GM23338 (cell line): ENCODE results near the gene POU2F3.

Source experiments
- CREB1 ChIP-seq: fragments of 250-450 bp; sonication (Bioruptor Pico); IDR thresholded peaks from 2 replicates; pipeline ENCODE4 v1.5.0; 2020; ENCODE audit warnings: low read depth, mild to moderate bottlenecking, moderate library complexity
- CTCF ChIP-seq, 2 experiments: fragments of 200-600 bp in 1 of 2; sonication (generic) in 1 of 2; conservative IDR thresholded peaks; 2 replicates each; pipeline versions ENCODE4 v1.5.1 to v1.6.1; 2016 to 2017; ENCODE audit warnings: antibody characterized with exemption in 2 of 2, low read depth in 2 of 2, mild to moderate bottlenecking in 2 of 2, moderate library complexity in 1 of 2
- ETS1 ChIP-seq: IDR thresholded peaks from 2 replicates; pipeline ENCODE4 v1.6.1; 2016; ENCODE audit warnings: antibody characterized with exemption
- EZH2 ChIP-seq: fragments of 200-600 bp; sonication (generic); IDR thresholded peaks from one replicate; pipeline ENCODE4 v1.8.0; 2017; ENCODE audit warnings: antibody characterized with exemption, mild to moderate bottlenecking, low read depth; ENCODE audit not compliant: unreplicated experiment
- EZH2phosphoT487 ChIP-seq: fragments of 200-600 bp; sonication (generic); IDR thresholded peaks from one replicate; pipeline ENCODE4 v1.8.1; 2018; ENCODE audit warnings: antibody characterized with exemption; ENCODE audit not compliant: unreplicated experiment
- JUNB ChIP-seq: IDR thresholded peaks from one replicate; pipeline ENCODE4 v1.6.1; 2016; ENCODE audit warnings: antibody characterized with exemption; ENCODE audit not compliant: unreplicated experiment
- NANOG ChIP-seq: IDR thresholded peaks from 2 replicates; pipeline ENCODE4 v1.6.1; 2016; ENCODE audit warnings: antibody characterized with exemption, borderline replicate concordance
- POLR2AphosphoS5 ChIP-seq: IDR thresholded peaks from 2 replicates; pipeline ENCODE4 v1.6.1; 2016; ENCODE audit warnings: antibody characterized with exemption, low read depth
- REST ChIP-seq: IDR thresholded peaks from one replicate; pipeline ENCODE4 v1.6.1; 2018; ENCODE audit warnings: antibody characterized with exemption; ENCODE audit not compliant: unreplicated experiment
- STAT1 ChIP-seq: IDR thresholded peaks from one replicate; pipeline ENCODE4 v1.6.1; 2016; ENCODE audit warnings: antibody characterized with exemption; ENCODE audit not compliant: unreplicated experiment
- ZNF114 ChIP-seq: fragments of 250-450 bp; sonication (Bioruptor Pico); IDR thresholded peaks from 2 replicates; pipeline ENCODE4 v1.5.0; 2020; ENCODE audit warnings: mild to moderate bottlenecking, moderate library complexity
- ZNF331 ChIP-seq: fragments of 250-450 bp; sonication (Bioruptor Pico); IDR thresholded peaks from 2 replicates; pipeline ENCODE4 v1.5.0; 2020; ENCODE audit warnings: low read depth, mild to moderate bottlenecking, moderate library complexity
- ZNF462 ChIP-seq: fragments of 250-450 bp; sonication (Bioruptor Pico); IDR thresholded peaks from 2 replicates; pipeline ENCODE4 v1.5.0; 2020; ENCODE audit warnings: mild to moderate bottlenecking, moderate library complexity

GRCh38 chr11:120310870-120311269, 70.9 kb downstream of the POU2F3 start:
- TF ChIP-seq CTCF (conservative IDR thresholded peaks at IDR 0.05; ENCODE audit: low read depth in 2 of 2), result no peak
- no peak for TF ChIP-seq EZH2
- TF ChIP-seq ZNF462 (CRISPR knock-in tag), result no peak
- TF ChIP-seq CREB1 (CRISPR knock-in tag), result no peak
- TF ChIP-seq POLR2AphosphoS5, result no peak
- no peak for TF ChIP-seq REST
- TF ChIP-seq ZNF331, result no peak
- TF ChIP-seq EZH2phosphoT487, result no peak
- no peak for TF ChIP-seq JUNB
- no peak for TF ChIP-seq ETS1
- no peak for TF ChIP-seq NANOG
- no peak for TF ChIP-seq STAT1
- TF ChIP-seq ZNF114 (CRISPR knock-in tag), result no peak
